Myocyte (in vitro differentiated cells): ENCODE data around the gene SRL. TPM values are rescaled to one million over a fixed set of nuclear protein-coding genes. Genes with fewer than 3 reads are reported as not detected.
A peak's percentile ranks its signal among the peaks of the same experiment; 100 is the strongest.
"Not testable (repeated sequence)": the region's sequence is repeated elsewhere in the genome, so short reads cannot be mapped to it uniquely, and the experiment has no call there.

Source experiments
- DNase-seq: peaks from one replicate; pipeline ENCODE4 v3.0.0-alpha.2; 2012; ENCODE audit warnings: low read depth
- total RNA-seq: library from RNA; depleted of rRNA; stranded (reverse); fragments of >200 nt; gene quantifications from 2 replicates; pipeline ENCODE4 v1.2.3, GENCODE V29; 2014

The SRL gene
- total RNA-seq, 1 donor from 2014 or later, result 2.7 TPM

DNA sequence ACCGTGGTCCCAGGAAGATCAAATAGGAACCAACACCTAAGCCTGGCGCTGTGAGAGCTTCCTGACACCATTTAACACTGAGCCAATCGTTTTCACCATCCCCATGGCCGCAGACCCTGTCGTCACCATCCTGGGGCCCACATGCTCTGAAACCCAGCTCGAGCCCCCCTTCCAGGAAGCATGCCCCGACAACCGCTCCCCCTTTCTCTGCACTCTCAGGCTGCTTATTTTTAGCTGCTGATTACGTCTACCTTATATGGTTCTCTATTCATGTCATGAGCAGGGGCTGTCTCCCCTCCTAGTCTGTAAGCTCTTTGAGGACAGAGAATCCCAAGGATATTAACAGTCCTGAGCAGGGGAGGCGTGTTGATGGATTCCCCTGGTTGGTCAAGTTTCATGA lies 10.5 kb downstream of the SRL start:
- DNase-seq, result peak; percentile 33

DNA sequence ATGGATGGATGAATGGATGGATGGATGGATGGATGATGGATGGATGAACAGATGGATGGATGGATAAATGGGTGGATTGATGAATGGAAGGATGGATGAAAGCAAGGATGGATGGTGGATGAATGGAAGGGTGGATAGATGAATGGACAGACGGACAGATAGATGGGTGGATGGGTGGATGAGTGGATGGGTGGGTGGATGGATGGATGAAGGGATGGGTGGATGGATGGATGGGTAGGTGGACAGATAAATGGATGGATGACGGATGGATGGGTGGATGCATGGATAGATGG lies 14.9 kb downstream of the SRL start:
- DNase-seq, result no peak

DNA sequence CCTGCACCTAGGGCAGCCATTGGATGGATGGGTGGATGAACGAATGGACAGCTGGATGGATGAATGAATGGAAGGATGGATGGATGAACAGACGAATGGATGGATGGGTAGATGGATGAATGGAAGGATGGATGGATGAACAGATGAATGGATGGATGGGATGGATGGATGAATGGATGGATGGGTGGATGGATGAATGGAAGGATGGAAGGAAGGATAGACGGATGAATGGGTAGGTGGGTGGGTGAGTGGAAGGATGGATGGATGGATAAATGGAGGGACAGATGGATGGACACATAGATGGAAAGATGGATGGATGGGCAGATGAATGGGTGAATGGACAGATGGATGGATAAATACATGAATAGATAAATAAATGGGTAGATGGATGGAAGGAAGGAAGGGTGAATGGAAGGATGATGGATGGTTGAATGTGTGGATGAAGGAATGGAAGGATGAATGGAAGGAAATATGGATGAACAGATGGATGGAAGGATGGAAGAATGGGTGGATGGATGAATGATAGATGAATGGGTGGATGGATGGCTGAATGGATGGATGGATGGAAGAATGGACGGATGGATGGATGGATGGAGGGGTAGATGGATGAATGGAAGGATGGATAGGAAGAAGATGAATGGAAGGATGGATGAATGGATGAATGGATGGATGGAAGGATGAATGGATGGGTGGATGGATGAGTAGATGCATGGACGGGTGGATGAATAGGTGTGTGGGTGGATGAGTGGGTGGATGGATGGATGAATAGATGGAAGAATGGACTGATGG lies 15.4 kb downstream of the SRL start:
- no peak for DNase-seq

DNA sequence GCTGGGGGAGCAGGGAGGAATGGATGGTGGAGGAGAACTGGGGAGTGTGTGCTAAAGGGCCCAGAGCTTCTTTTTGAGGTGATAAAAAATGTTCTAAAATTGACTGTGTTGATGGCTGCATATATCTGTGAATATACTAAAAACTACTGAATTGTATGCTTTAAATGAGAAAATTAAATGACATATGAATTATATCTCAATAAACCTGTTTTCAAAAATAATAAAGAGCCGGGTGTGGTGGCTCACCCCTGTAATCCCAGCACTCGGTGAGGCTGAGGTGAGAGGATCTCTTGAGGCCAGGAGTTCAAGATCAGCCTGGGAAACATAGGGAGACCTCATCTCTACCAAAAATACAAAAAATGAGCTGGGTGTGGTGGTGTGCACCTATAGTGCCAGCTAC lies 16.8 kb downstream of the SRL start:
- DNase-seq, result no peak

DNA sequence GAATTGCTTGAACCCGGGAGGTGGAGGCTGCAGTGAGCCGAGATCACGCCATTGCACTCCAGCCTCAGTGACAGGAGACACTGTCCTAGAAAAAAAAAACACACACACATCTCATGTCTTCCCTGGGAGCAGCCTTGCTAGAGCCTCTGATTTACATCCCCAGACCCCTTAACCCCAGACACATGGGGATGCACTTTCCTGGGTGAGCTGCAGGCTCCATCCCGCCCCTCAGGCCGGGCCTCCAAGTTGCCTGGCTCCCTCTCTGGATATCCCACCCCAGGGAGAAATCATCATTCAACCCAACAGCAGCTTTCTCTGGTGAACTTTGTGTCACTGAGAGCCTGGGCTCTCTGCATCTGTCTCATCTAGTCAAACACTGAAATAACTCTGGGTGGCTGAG lies 21.5 kb downstream of the SRL start:
- DNase-seq, result no peak

DNA sequence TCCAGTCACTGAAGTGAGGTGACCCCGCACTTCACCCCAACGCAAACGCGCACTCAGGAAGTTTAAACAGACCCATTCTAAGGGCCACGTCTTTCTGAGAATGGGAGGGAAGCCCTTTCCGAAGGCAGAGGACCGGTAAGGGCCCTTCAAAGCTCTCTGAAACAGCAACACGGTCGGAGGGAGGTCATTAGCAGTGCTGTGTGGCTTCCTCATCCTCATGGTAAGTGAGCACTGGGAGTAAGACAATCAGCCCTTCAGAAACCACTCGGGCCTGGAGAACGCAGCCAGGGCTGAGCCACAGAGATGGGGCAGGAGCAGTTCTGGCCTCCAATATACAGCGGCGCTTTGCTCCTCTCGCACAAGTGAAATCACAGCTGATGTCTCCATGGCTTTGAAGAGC lies 23.7 kb downstream of the SRL start:
- DNase-seq, result no peak

DNA sequence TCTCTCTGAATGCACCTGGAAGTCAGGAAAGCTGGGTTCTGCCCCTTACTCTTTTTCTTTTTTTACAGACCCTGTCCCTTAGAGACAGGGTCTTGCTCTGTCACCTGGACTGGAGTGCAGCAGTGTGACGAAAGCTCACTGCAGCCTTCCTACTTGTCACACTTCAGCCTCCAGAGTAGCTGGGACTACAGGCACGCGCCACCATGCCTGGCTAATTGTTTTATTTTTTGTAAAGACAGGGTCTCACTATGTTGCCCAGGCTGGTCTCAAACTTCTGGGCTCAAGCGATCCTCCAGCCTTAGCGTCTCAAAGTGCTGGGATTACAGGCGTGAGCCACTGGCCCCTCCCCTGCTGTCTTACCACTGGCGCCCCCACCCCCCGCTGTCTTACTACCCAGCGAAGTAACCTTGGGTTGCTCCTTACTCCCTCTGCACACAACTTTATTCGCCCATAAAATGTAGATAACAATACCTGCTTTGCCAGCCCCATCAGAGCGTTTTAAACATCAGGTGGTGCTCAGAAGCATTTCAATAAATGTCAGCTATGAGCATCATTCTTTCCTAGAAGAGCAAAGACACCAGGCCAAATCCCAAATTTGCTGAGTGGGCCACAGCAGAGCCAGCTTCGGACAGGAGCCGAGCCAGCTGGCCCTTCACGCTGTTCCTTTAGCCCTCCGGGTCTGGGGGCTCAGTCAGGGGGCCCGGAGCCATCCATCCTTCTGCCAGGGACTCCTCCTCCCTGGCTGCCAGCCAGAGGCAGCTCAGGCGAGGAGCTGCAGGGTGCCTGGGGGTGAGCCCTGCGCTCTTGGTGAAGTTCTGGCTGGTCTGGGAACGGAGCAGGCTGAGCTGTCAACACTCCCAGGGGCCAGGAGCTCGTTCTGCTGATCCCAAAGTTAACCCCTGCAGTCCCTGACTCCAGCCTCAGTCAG lies 24.4 kb downstream of the SRL start:
- DNase-seq, result no peak

DNA sequence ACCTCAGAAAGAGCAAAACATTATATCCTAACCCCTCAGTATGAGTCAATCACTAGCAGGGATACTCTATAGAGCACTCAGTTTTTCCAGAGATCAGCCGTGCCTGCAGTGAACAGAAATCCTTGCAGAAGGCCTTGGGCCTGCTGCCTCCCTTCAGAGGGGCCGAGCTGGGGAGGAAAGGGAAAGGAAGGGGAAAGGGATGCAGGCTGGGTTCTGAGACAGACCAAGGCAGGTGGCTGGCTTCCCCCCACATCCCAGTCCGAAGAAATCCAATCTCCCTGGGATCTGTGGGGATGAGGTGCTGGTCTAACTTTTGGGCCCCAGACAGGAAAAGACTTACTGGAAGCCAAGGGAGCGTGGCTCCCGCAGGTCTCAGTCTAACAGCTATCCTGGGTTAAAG lies 25.3 kb downstream of the SRL start:
- DNase-seq, result no peak

DNA sequence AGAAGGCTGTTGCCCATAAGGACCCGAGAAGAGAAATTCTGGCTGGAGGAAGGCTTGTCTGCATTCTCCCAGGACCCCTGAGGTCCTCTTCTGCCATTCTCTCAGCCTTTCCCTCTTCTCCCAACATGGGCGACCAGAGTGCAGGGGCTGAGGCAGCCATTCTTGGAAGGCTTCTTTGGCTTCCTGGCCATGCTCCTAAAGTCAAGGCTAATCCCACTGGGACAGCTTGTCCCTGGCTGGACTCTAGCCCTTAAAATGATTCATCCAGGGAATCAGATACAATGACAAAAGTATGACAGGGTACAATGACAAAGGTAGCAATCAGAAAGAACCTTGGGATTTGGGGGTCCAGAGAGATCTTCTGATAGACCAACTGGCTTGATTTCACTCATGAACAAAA lies 26.8 kb downstream of the SRL start:
- DNase-seq, result peak; percentile 40

DNA sequence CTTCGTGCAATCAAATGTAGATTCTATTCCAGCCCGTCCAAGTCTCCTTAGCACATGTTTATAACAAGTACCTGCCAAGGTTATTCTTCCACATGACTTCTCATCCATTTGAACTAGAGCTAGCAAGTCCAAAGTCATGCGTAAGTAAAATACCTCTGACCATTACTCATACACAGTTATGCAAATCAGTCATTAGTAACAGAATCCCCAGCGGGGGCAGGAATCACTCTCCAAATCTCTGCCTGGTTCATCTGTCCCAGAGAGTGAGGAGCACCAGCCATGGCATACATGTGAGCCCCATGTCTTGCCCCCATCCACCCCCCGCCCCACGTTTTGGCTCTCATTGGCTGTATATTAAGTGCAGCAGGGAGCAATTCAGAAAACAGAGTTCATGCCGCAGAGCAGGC lies 27.7 kb downstream of the SRL start:
- DNase-seq, result peak; percentile 61

DNA sequence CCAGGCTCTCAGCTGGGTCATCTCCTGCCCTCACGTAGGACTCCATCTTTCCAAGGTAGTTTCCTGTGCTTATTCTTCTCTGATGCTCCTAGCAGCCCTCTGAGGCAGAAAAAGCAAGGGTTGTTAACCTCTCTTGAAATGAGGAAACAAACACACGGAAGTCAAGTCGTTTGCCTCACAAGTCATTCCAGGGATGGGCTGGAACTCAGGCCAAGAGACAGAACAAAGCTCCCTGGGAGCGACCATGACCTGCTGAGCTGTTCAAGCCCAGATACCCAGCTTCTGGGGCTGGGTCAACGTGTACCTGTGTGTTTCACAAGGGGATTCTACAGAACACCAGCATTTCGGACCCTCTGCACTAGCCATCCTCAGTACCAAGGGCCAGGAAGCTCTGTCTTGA lies 28.1 kb downstream of the SRL start:
- no peak for DNase-seq

DNA sequence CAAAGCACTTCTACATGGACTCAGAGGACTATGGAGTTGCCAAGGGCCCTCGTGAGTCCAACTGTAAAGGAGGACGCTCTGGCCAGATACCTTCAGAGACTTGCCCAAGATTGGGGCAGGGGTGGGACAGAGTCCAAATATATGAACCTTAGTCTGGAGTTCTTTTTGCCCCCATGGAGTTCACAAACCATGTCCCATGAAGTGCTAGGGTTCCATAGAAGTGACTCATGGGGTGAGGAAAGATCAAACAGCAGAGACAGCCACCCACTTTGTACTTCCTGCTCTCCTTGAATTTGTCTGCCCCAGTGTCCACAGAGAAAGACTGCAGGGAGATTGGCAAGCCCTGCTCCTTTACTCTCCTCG lies 29.0 kb downstream of the SRL start:
- peak; percentile 48 for DNase-seq

DNA sequence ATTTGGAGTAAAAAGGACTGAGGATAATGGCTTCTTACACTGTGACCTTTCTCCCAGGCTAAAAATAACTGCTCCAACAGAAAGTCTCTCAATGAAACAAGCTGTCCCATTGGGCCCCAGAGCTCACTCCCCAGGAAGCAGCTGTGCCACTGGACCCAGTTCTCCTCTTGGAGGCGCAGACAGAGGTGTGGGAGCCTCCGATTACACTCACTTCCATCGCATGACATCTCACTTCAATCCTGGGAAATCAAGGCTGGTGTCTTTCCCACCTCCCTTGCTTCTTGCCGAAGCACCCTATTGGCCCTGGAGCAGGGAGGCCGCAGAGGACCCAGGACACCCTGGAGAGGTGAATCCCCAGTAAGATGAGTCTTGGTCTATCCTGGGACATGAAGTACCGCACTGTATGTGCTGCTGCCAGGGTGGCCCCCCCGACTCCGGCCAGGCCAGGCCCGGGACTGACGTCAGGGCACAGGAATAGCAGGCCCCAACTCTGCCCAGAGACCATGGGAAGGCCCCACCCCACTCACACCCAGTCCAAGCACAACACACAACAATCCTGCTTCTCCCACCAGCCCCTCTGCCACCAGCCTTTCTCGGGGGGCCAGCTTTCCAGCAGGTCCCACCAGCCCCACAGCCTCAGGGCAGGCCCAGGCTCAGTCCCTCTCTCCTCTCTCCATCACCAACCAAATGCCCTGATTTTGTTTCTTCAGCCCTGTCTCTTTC lies 29.5 kb downstream of the SRL start:
- DNase-seq, result peak; percentile 63

DNA sequence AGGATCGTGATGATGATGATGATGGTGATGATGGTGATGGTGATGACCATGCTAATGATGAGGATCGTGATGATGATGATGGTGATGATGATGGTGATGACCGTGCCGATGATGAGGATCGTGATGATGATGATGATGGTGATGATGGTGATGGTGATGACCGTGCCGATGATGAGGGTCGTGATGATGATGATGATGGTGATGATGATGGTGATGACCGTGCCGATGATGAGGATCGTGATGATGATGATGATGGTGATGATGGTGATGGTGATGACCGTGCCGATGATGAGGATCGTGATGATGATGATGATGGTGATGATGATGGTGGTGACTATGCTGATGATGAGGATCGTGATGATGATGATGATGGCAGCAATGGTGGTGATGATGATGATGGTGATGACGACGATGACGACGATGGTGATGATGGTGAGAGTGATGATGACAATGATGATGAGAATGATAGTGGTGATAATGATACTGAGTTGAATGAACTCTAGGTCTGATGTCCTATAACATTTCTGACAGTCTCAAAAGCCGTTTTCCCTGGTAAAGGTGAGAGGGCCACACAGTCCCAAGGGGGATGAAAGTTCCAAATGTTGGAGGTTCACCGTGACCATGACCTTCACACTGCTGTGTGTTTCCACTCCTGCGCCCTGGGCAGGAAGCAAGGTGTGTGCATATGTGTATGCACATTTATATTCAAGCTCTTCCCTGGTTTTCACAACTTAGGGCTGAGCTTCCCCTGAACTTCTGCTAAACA lies 30.3 kb downstream of the SRL start:
- DNase-seq, result not testable (repeated sequence)

DNA sequence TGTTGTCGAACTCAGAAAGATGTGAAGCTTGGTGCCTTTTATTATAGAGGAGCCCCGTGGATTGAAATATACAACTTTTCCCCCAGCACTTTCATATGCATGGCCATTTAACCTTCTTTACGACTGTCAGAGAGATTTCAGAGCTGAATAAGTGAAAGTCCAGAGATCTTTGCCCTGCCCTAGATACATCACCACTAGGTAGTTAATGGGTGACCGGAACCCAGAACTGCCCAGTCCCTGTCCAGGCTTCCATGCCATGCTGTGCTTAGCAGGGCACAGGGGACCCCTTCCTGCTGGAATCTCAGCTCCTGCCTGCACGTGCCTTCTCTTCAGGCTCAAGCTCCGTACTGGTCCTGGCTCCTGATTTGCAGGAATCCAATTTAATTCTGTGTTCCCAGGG lies 32.2 kb downstream of the SRL start:
- no peak for DNase-seq

DNA sequence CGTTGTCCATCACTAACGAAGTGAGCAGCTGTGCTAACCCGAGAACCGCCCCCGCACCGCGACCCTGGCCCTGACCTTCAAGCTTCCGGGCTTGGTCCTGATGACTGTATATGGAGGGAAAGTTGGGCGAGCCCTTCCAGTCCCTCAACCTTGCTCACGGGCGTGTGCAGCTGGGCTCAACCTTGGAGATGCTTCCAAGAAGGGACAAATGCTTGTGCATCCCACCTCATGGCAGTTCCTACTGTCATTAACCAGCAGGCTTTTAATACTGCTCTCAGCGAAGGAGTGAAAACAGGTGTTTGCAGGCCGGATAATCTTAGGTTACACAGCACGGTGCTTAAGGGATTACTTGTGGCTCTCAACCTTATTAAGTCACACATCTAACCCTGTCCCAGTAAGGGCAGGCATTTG lies 33.5 kb downstream of the SRL start:
- DNase-seq, result peak; percentile 77

DNA sequence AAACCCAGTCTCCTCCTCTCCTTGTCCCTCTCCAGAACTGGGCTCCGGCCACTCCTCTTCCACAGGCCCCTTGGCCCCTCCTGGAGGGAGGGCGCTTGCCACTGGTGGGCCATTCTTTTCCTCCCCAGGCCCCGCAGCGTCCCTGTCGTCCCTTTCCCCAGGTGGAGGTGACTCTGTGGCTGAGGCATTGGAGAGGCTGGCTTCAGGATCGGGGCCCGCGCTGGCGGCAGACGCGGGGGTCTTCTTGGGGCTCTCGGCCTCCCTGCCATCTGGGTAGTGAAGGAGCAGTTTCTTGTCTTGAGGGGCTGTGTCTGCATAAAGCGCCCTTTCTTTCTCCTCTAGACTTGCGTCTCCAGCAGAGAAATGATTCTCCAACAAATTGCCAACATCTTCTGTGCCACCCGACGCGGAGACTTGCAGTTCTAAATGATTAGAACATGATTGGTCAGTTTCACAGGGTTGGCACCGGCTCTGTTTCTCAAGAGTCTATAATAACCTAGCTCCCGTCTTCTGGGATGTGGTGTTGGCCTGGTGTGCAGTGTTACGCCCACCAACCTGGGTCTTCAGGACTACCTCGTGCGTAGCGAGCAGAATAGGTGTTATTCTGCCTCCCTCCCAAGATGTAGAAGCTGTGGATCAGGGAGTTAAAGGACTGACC lies 34.1 kb downstream of the SRL start:
- DNase-seq, result no peak

DNA sequence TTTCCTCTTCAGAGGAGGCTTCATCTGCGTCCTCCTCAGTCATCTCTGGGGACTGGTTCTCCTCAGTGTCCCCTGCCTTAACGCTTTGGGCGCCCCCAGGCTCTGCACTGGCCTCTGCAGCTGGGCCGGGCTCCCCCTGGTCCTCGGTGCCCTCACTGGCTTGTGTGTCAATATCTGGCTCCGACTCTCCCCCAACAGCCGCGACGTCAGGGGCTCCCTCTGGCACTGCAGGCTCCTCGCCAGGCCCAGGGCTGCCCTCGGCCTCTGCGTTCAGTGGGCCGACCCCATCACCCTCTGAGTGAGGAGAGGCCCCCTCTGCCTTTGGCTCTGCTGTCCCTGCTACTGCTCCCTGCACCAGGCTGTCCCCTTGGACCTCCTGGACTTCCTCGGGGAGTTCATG lies 34.7 kb downstream of the SRL start:
- no peak for DNase-seq

DNA sequence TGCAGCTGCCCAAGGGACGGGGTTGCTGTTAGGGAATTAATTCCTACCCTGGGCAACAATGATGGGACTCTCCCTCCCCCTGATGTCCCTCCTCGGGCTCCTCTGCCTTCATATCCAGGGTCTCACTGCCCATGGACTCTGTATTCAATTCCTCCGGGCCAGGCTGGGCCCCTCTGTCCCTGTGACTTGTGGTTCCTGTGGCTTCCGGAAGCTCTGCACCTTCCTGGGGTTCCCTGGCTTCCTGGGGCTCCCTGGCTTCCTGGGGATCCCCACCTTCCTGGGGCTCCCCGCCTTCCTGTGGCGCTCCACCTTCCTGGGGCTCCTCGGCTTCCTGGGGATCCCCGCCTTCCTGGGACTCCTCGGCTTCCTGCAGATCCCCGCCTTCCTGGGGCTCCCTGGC lies 35.2 kb downstream of the SRL start:
- DNase-seq, result no peak

DNA sequence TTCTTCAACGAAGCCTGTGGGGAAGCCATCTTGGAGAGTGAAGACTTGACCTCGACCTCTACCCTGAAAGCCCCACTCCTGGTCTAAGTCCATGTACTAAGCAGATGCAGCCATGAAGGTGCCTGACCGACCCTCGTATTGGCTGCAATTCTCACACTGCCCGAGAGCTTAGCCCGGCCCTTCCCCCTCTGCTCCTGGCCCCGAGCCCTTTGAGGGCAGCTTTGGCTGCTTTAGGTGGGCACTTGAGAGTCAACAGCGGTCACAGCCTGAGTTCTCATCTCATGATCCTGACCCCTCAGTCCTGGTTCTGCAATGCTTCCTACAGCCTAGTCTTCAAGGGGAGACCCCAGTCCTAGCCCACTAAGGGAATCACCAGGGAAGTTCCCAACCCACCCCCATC lies 35.9 kb downstream of the SRL start:
- DNase-seq, result no peak

DNA sequence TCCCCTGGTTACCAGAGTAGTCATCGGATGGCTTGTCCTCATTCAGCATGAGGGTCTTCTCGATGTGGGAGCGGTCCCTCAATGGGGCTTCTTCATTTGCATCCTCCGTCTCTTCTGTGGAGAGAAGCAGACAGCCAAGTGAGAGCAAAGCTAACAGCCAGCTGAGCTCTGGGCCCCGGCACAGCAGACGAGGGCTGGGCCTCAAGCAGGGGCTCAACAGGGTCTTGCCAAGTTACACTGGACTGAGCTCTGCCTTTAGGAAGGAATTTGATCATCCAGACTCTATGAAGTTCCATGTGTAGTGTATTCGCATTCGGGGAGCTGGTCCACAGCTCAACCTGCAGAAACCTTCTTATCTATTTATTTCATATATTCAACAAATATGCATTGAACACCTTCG lies 37.4 kb downstream of the SRL start:
- no peak for DNase-seq
